HepG2 (cell line): Measurements from ENCODE around the gene CSNK2B. TPM values are rescaled to one million over a fixed set of nuclear protein-coding genes. Genes with fewer than 3 reads are reported as not detected.

ENCODE experiments used
- ATAD3A ChIP-seq: sonication (generic); formaldehyde crosslinking; IDR thresholded peaks from 2 replicates; pipeline ENCODE4 v1.4.0; 2020; ENCODE audit warnings: missing genetic modification reagents
- CEBPG ChIP-seq: IDR thresholded peaks from 2 replicates; pipeline ENCODE4 v1.6.1; 2016
- CSRNP2 ChIP-seq: sonication (generic); formaldehyde crosslinking; conservative IDR thresholded peaks from 2 replicates; pipeline ENCODE4 v1.8.0; 2022; ENCODE audit warnings: low read depth, missing genetic modification reagents
- HIC2 ChIP-seq: sonication (generic); formaldehyde crosslinking; IDR thresholded peaks from 2 replicates; pipeline ENCODE4 v1.9.0; 2022; ENCODE audit warnings: low read depth, missing genetic modification reagents
- HOXA3 ChIP-seq: sonication (generic); formaldehyde crosslinking; IDR thresholded peaks from 2 replicates; pipeline ENCODE4 v1.5.0; 2020; ENCODE audit warnings: missing genetic modification reagents
- HOXD1 ChIP-seq: sonication (generic); formaldehyde crosslinking; IDR thresholded peaks from 2 replicates; pipeline ENCODE4 v1.5.0; 2020; ENCODE audit warnings: missing genetic modification reagents
- IRX3 ChIP-seq: sonication (generic); formaldehyde crosslinking; IDR thresholded peaks from 2 replicates; pipeline ENCODE4 v1.8.1; 2023; ENCODE audit warnings: mild to moderate bottlenecking, low read depth, missing genetic modification reagents, borderline replicate concordance
- MIXL1 ChIP-seq: IDR thresholded peaks from 2 replicates; pipeline ENCODE4 v1.6.1; 2016
- NCOR1 ChIP-seq: fragments of 200-600 bp; sonication (generic); IDR thresholded peaks from 2 replicates; pipeline ENCODE4 v1.7.0; 2017; ENCODE audit warnings: antibody characterized with exemption, low read length, borderline replicate concordance
- RORA ChIP-seq: sonication (generic); formaldehyde crosslinking; IDR thresholded peaks from 2 replicates; pipeline ENCODE4 v1.5.0; 2020; ENCODE audit warnings: mild to moderate bottlenecking, missing genetic modification reagents, moderate library complexity
- SMAD9 ChIP-seq: sonication (generic); formaldehyde crosslinking; IDR thresholded peaks from 2 replicates; pipeline ENCODE4 v1.5.1; 2020; ENCODE audit warnings: mild to moderate bottlenecking, missing genetic modification reagents
- ZNF20 ChIP-seq: sonication (generic); formaldehyde crosslinking; IDR thresholded peaks from 2 replicates; pipeline ENCODE4 v1.4.0; 2020; ENCODE audit warnings: mild to moderate bottlenecking, moderate library complexity, missing genetic modification reagents
- ZNF235 ChIP-seq: sonication (generic); formaldehyde crosslinking; IDR thresholded peaks from 2 replicates; pipeline ENCODE4 v1.8.1; 2023; ENCODE audit warnings: mild to moderate bottlenecking, missing genetic modification reagents, borderline replicate concordance
- ZNF629 ChIP-seq: sonication (generic); formaldehyde crosslinking; conservative IDR thresholded peaks from 2 replicates; pipeline ENCODE4 v1.5.0; 2020; ENCODE audit warnings: missing genetic modification reagents
- ZNF639 ChIP-seq: conservative IDR thresholded peaks from 2 replicates; pipeline ENCODE4 v1.6.1; 2018; ENCODE audit warnings: missing genetic modification reagents
- ZNF749 ChIP-seq: sonication (generic); formaldehyde crosslinking; IDR thresholded peaks from 2 replicates; pipeline ENCODE4 v1.8.0; 2022; ENCODE audit warnings: mild to moderate bottlenecking, missing genetic modification reagents, moderate library complexity, borderline replicate concordance
- ZNF781 ChIP-seq: sonication (generic); formaldehyde crosslinking; IDR thresholded peaks from 2 replicates; pipeline ENCODE4 v1.5.1; 2020; ENCODE audit warnings: borderline replicate concordance, mild to moderate bottlenecking, missing genetic modification reagents; ENCODE audit errors: not compliant biosample characterization
- ZSCAN22 ChIP-seq: sonication (generic); formaldehyde crosslinking; IDR thresholded peaks from 2 replicates; pipeline ENCODE4 v1.4.0; 2020; ENCODE audit warnings: mild to moderate bottlenecking, missing genetic modification reagents
- polyA plus RNA-seq, 8 experiments: library from polyadenylated mRNA; depleted of rRNA in 3 of 8; stranded (reverse) in 7 of 8; unstranded in 1 of 8; fragments of >200 nt; fragmentation: Illumina TruSeq in 4 of 8; extraction: Trizol in 4 of 8; gene quantifications; 2 replicates each; pipeline versions ENCODE4 v1.2.1 to v1.2.3, GENCODE V29; 2011 to 2016; ENCODE audit warnings: low read depth in 4 of 8, missing spikeins in 1 of 8, mixed read lengths in 1 of 8; ENCODE audit not compliant: insufficient read depth in 1 of 8
- total RNA-seq, 5 experiments: library from RNA; depleted of rRNA; stranded (reverse); fragments of >200 nt; fragmentation: Illumina TruSeq; extraction: Trizol; gene quantifications; 2 replicates each; pipeline ENCODE4 v1.2.3, GENCODE V29; 2016; ENCODE audit warnings: low read depth in 1 of 5
- TF ChIP-seq, protein P1 (sequence below): sonication (generic); formaldehyde crosslinking; IDR thresholded peaks from 2 replicates; pipeline ENCODE4 v1.5.0; 2020; ENCODE audit warnings: missing genetic modification reagents
- TF ChIP-seq, protein P2 (sequence below): sonication (generic); formaldehyde crosslinking; IDR thresholded peaks from 2 replicates; pipeline ENCODE4 v1.9.0; 2021; ENCODE audit warnings: missing genetic modification reagents, borderline replicate concordance
- TF ChIP-seq, protein P3 (sequence below): IDR thresholded peaks from 2 replicates; pipeline ENCODE4 v1.6.1; 2016; ENCODE audit warnings: mild to moderate bottlenecking

The CSNK2B gene
- total and polyA plus RNA-seq, 2 of the 13 experiments (the other 11 are each of a cell fraction or from before 2014, with no cell fraction given): 111 to 296 TPM

DNA sequence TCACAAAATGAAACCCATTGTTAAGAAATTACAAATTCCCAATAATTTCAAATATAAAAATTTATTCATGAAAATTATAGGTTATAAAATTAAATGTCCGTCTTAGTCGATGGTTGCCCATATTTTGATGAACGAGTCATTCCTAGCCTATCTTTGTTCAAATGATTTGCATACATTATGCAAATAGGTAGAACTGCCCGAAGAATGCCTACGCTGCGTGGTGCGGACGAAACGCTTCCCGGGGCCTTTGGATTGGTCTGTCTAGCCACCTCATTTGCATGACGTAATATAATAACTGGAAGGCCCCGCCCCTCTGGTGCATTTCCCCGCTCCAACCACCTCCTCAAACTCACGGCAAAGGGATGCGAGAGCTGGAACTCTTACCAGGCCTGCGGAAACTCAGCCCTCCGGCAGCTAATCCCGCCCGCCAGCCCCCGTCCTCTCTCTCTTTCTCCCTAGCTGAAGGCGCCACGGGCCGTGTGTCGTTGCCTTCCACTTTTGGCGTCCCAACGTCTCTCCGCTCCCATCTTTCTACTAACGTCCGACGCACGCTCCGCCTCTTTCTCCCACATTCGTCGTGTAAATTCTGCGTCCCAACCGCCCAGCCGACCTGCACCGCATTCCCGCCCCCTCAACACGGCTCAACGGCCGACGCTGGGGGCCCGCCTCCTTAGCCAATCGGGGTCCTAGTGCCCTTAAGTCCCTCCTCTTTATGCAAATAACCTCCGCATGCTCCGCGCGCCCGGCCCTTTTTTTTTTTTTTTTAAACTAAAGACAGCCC lies 45.9 kb upstream of the CSNK2B start (continued):
- TF ChIP-seq MIXL1 (CRISPR knock-in tag): 0 out of 2 replicates have a peak, but pooled peaks have one; percentile 33
- TF ChIP-seq CEBPG (CRISPR knock-in tag): peak; percentile 9; the same call in 1 of the 2 replicates
- 0 out of 2 replicates have a peak, but pooled peaks have one; percentile 10 for TF ChIP-seq ZNF629 (CRISPR knock-in tag)
- TF ChIP-seq ZNF639 (CRISPR knock-in tag): no peak
- peak; percentile 79; the same call in 1 of the 2 replicates for TF ChIP-seq HOXD1 (CRISPR knock-in tag)
- TF ChIP-seq ATAD3A (CRISPR knock-in tag): 0 out of 2 replicates have a peak, but pooled peaks have one; percentile 16
- no peak for TF ChIP-seq ZSCAN22 (CRISPR knock-in tag)
- TF ChIP-seq HOXA3: no peak; the same call in none of the 2 replicates
- TF ChIP-seq, protein P1, sequence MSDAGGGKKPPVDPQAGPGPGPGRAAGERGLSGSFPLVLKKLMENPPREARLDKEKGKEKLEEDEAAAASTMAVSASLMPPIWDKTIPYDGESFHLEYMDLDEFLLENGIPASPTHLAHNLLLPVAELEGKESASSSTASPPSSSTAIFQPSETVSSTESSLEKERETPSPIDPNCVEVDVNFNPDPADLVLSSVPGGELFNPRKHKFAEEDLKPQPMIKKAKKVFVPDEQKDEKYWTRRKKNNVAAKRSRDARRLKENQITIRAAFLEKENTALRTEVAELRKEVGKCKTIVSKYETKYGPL (CRISPR knock-in tag): peak; percentile 53; the same call in 1 of the 2 replicates
- TF ChIP-seq, protein P2, sequence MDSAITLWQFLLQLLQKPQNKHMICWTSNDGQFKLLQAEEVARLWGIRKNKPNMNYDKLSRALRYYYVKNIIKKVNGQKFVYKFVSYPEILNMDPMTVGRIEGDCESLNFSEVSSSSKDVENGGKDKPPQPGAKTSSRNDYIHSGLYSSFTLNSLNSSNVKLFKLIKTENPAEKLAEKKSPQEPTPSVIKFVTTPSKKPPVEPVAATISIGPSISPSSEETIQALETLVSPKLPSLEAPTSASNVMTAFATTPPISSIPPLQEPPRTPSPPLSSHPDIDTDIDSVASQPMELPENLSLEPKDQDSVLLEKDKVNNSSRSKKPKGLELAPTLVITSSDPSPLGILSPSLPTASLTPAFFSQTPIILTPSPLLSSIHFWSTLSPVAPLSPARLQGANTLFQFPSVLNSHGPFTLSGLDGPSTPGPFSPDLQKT (CRISPR knock-in tag): no peak
- TF ChIP-seq NCOR1: peak; percentile 31; the same call in 1 of the 2 replicates
- no peak for TF ChIP-seq RORA (CRISPR knock-in tag)
- TF ChIP-seq ZNF235 (CRISPR knock-in tag): peak; percentile 26
- TF ChIP-seq SMAD9 (CRISPR knock-in tag): 0 out of 2 replicates have a peak, but pooled peaks have one; percentile 25
- TF ChIP-seq CSRNP2 (CRISPR knock-in tag): no peak
- no peak for TF ChIP-seq ZNF20 (CRISPR knock-in tag)
- TF ChIP-seq HIC2: 0 out of 2 replicates have a peak, but pooled peaks have one; percentile 55
- peak; percentile 92 for TF ChIP-seq IRX3 (CRISPR knock-in tag)
- TF ChIP-seq ZNF781: peak; percentile 95
- peak; percentile 67 for TF ChIP-seq ZNF749
- TF ChIP-seq, protein P3, sequence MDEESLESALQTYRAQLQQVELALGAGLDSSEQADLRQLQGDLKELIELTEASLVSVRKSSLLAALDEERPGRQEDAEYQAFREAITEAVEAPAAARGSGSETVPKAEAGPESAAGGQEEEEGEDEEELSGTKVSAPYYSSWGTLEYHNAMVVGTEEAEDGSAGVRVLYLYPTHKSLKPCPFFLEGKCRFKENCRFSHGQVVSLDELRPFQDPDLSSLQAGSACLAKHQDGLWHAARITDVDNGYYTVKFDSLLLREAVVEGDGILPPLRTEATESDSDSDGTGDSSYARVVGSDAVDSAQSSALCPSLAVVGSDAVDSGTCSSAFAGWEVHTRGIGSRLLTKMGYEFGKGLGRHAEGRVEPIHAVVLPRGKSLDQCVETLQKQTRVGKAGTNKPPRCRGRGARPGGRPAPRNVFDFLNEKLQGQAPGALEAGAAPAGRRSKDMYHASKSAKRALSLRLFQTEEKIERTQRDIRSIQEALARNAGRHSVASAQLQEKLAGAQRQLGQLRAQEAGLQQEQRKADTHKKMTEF: peak; percentile 59; the same call in 1 of the 2 replicates
